Stimulated activated CD8-positive, alpha-beta memory T cell treated with anti-CD3 and anti-CD28 coated beads, Interleukin-7, amount 100 ng/mL, for 48 hours (primary cell): ENCODE measurements around the gene FRAS1.

Experiments used
- DNase-seq, 2 donors: peaks; one replicate each; pipeline ENCODE4 v3.0.0-alpha.2; 2020; ENCODE audit warnings: low read depth in 1 of 2; ENCODE audit errors: extremely low read depth in 1 of 2

FRAS1 gene

DNA sequence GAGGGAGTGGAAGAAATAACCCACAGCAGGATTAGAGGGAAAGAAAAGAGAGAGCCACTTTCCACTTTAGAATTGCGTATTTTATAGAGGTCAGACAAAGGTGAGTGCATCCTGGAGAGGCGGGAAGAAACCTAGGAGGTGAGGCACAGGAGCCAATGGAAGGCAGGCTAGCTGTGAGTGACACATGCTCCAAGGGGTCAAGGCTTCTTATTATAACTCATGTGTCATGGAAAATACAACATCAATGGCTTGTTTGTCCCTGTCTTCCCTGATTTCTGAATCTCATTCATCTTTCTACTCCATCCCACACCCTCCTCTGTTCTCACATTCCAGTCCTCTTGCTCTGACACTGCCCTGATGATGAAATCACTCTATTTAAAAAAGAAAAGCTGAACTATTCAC lies 508.8 kb downstream of the FRAS1 start:
- DNase-seq = no peak

DNA sequence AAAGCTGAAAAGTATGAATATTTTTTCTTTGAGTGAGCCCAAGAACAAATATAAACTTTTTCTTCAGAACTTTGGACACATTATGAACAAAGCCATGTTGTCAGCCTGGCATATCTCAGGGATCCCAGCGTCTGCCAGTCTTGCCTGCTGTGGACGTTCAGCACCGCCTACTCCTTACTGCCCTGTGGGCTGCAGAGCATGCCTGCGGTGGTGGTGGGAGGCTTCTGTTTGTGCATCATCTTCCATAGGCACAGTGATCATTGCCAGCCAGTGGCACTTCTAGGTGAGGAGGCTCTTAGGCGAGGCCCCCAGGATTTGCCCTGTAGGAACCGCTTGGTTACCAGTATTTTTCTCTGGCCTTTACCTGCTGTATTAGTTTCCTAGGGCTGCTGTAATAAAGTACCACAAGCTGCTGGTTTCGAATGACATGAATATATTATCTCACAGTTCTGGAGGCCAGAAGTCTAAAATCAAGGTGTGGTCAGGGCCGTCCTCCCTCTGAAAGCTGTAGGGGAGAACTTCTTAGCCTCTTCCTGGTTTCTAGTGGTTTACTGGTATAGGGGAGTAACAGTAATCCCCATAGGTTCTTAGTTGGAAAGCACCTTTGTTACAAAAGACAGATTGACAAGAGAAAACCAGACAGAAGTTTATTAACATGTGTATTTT lies 509.8 kb downstream of the FRAS1 start:
- no peak for DNase-seq

DNA sequence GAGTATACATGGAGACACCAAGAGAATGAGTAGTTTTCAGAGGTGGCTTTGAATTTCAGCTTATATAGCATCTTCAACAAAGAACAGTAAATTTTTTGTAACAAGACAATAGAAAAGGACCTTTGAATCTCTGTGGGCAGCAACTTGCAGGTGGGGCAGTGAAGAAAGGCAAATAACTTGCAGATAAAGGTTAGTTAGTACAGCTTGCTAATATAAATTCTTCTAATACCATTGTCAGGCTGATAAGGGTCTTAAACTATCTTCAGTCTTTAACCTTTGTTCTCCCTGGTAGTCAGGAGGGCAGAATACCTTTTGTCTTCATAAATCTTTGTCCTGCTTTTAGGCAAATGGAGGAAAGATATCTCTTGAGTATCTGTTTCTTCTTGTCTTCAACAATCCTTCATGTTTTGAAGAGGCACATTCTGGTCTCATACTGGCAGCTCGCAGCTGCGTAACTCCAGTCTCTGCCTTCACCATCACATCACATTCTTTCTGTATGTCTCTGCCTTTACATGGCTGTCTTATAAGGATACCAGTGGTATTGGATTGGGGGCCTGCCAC lies 510.5 kb downstream of the FRAS1 start:
- no peak for DNase-seq

DNA sequence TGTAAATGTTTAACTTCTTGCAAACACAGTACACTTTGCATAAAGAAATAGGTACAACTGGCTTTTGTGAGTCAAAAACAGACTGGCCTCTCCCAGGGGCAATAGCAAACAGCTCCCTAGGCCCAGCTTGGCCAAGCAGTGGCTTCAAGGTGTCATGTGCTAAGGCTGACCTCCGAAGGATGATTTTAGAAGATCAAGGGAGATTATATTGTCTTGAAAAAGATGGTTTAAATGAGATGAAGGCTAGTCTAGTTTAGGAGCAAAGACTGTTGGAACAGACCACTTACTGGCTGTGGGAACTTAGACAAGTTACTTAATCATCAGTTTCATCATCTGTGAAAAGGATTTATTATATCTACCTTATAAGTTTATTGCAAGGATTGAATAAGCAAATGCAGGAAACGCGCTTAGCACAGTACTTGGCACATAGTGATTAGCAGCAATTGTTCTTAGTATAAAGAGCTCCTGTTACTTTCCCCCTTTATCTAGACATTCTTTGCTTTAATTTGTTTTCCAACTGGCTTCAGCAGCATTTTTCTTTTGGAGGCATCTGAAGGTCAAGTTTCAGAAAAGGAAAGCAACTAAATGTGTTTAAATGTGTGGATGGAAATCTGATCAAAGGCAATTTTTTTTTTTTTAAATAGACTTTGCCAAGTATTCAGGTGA lies 511.6 kb downstream of the FRAS1 start:
- DNase-seq = no peak

DNA sequence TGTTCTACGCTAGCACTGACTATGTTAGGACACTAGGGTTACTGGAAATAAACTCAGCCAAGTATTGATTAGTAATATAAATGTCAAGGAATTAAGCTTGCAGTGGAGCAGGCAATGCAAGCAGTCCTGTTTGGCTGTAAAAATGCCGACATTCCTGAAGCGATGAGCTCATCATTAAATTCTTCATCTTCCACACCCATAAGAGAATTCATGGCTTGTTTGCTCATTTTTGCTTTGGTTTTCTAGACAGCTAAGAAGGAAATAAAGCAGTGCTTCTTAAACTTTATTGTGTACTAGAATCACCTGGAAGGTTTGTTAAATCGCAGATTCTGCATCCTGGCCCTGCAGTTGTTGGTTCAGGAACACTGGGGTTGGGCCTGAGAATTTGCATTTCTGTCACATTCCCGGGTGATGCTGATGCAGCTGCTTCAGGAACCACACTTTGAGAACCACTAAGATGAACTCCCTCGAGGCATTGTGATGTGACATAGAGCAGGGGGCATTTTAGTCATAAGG lies 512.2 kb downstream of the FRAS1 start:
- DNase-seq = no peak

DNA sequence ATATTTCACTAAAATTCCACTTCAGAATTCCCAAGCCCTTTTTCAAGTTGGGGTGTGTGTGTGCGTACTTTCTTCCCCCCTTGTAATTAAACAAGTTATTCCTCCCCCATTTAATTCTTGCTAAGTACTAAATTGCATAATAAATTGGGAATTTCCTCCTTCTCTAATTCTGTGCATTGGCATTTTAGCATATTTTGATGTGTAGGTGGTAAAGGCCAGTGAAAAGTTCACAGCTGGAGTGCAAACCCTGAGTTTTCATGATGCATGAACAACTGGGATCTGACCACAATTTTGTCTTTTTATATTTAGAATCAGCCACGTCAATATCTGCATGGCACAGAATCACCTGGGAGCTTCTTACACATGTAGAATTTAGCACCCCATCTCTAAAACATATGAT lies 513.0 kb downstream of the FRAS1 start:
- DNase-seq = no peak

DNA sequence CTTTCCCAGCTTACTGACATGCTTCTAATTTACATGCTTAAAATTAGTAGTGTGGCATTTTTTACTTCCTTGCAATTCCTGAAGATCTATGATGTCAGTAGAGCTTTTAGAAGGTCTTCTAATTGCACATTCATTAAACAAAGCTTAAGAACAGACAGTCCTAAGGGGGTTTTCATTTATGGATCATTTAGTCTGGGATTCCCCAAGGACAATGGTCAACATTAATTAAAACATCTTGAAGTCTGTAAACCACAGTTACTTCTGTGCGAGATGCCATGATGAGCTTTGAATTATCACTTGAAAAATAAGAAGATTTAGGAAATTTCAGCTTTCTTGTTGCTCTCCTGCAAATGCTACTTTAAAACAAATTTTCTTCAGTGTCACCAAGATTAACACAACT lies 514.7 kb downstream of the FRAS1 start:
- DNase-seq = no peak

DNA sequence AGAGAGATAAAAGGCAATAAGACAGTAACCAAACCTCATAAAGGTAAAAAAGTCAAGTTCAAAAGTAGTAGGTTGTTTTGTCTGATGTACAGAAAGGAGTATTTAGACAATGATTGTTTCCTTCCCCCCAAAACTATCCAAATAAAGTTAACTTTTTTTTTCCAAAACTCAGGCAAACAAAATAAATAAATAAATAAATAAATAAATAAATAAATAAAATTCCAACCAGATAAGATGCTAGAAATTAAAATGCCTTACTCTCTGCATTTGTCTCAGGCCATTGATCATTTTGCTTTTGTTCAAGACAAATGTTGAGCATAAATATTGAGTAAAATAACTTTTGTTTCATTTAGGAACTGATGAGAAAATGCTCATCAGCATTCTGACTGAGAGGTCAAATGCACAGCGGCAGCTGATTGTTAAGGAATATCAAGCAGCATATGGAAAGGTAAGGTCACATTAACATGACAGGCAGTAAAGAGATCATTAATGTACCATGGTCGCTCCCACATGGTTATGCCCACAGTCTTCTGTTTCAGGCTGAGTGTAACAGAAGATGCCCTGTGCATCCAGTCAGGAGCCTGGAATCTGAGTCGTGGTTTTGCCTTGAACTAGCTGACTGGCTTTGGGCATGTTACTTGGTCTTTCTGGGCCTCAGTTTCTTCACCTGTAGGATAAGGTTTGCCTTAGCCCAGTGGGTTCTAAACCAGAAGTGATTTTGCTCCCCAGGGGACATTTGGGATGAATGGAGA lies 521.7 kb downstream of the FRAS1 start:
- no peak for DNase-seq

DNA sequence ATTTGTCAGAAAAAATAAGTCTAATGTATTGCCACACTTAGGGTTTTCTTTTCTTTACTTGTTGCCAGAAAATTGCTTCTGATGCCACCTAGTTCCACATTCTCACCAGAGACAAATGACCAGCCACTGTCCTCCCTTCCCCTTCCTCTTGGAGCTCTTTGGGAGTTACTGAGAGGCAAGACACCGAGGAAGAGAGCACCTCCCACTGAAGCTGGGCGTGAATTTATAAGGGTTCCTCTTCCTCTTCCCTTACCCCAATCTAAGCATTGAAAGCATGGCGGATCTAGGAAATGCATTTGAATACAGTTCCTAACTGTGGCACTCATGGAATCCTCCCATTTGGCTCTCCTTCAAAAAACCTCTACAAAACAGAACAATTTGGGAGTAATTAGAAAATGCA lies 524.5 kb downstream of the FRAS1 start:
- DNase-seq = no peak

DNA sequence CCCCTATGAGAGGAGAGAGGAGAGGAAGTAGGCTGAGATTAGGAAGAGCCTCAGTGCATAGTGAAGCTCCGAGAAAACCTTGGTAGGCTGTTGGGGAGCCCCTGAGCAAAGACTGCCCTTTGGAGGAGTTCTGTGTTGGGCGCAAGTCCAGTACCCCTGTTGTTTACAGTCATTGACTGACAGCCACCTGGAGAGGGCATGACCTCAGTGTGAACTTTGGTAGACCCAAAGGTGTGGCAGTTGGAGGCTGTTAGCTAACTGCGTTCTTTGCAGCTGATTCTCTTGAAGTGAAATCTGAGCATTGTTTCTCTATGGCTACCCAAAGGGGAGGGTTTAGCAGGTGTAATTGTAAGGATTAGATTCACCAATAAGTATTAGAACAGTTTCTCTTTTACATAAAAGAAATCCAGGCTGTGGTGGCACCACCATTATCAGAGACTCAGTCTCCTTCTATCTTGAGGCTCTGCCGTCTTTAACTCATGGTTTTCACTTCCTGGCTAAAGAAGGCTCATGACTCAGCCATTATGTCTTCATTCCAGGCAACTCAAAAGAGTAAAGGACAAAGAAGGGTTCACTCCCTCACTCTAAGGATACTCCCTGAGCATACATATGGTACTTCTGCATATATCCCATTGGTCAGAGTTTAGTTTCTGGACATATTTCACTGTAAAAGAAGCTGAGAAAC lies 527.9 kb downstream of the FRAS1 start:
- DNase-seq = no peak

DNA sequence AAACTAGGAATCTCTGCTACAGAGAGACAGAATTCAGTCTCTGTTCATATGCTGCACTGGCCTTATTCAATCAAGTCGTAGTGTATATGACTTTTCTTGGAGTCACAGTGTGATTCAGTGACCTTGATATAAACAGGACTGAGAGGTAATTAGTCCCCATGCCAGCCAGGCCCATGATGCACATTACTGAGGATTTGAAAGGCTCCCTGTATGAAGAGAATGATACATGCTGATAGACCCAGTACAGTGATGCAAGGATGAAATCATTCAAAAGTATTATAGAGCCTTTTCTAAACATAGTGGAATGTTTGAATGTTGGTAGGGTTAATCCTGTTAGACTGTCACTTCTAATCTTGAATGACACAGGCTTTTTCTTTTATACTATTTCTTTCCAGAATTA lies 528.5 kb downstream of the FRAS1 start:
- DNase-seq = no peak

DNA sequence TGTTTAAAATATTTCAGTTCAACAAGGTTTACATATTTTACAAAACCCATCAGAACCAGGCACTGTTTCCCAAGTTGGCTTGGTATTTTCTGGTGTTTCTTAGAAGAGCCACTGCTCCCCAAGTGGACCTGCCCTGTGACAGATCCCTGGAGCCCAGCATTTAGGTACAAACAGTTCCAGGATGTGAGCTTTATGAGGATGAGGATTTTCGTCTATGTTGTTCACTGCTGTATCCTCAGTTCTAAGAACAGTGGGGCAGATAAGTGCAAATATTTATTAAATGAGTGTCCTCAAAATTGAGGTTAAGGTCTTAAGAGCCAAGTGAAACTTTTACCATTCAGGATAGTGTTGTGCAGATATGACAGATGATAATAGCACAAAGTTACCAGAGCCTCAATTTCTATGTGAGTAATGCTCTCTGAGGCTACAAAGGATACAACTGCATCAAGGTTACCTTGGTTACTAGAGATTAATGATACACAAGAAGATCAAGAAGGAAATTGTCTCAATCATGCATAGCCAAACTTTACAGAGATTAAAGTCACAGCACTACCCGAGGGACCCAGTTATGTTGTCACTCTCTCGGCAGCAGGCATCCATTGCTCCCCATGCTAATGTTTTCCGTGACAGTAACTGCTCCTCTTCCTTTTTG lies 531.9 kb downstream of the FRAS1 start:
- no peak for DNase-seq

DNA sequence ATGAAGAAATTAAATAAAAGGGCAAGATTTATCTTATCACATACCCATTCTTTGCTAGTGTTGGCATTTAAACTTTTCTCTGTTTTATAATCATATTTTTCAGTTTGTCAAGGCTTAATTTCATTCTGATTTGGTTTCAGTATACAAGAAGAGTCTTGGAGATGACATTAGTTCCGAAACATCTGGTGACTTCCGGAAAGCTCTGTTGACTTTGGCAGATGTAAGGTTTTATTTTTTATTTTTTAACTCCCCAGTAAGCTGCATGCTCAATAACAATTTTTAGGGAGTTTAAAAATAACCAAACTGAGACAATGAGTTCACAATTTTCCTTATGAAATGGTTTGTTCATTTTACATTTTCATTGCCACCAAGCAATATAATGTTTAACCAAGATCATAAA lies 534.3 kb downstream of the FRAS1 start:
- DNase-seq = no peak

DNA sequence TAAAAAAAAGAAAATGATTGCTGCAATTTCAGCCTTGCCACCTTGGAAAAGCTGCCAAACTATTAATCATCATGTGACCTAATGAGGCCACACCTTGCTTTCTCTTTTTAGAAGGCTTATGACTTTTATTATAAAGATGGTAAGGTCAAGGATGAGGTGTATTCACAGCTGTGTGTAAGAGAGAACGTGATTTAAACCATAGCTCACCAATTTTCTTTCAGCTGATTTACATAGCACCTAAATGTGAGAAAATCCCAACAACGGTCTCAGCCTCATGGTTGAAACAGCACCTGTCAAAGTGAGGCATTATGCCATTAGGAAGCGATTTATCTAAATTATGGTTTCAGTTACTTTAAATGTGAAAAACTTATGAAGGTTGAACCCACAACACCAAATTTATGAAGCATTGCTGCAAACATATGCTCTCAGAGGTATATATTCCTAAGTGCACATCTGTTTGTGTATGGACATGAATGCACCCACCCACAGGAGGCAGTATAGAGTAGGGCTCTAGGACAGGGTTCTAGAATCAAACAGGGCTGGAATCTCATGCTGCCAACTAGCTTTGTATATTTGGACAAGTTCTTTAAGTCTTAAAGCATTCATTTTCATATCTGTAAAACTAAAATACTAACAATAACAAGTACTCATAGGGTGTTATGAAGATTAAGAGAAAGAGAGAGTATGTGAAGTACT lies 535.1 kb downstream of the FRAS1 start:
- no peak for DNase-seq
